ENCODE measurements around the gene ULK4. TPM values are rescaled to one million over a fixed set of nuclear protein-coding genes. Genes with fewer than 3 reads are reported as not detected.

The ULK4 gene
- polyA plus RNA-seq, 1 donor = 2.4 TPM

- DNase-seq = no peak
Measured at GRCh38 chr3:41339758-41340157, 622.1 kb downstream of the ULK4 start.

- DNase-seq = no peak
Measured at GRCh38 chr3:41338276-41338675, 623.6 kb downstream of the ULK4 start.

- no peak for DNase-seq
Measured at GRCh38 chr3:41334426-41334825, 627.5 kb downstream of the ULK4 start.

- no peak for DNase-seq
Measured at GRCh38 chr3:41331041-41331440, 630.9 kb downstream of the ULK4 start.

- DNase-seq = no peak
Measured at GRCh38 chr3:41330465-41330864, 631.4 kb downstream of the ULK4 start.

- DNase-seq = no peak
Measured at GRCh38 chr3:41329881-41330280, 632.0 kb downstream of the ULK4 start.

GRCh38 chr3:41328926-41329325 is 633.0 kb downstream of the ULK4 start:
- DNase-seq = no peak

- DNase-seq = no peak
Measured at GRCh38 chr3:41327718-41328117, 634.2 kb downstream of the ULK4 start.

- DNase-seq = no peak
Measured at GRCh38 chr3:41324156-41324475, 637.8 kb downstream of the ULK4 start.

- no peak for DNase-seq
Measured at GRCh38 chr3:41323467-41324155, 638.3 kb downstream of the ULK4 start.

- no peak for DNase-seq
Measured at GRCh38 chr3:41321642-41321980, 640.3 kb downstream of the ULK4 start.

- DNase-seq = no peak
Measured at GRCh38 chr3:41320953-41321641, 640.8 kb downstream of the ULK4 start.

- DNase-seq = no peak
Measured at GRCh38 chr3:41318520-41318919, 643.4 kb downstream of the ULK4 start.

- no peak for DNase-seq
Measured at GRCh38 chr3:41317718-41318117, 644.2 kb downstream of the ULK4 start.

GRCh38 chr3:41317298-41317697 is 644.6 kb downstream of the ULK4 start:
- no peak for DNase-seq

- DNase-seq = no peak
Measured at GRCh38 chr3:41315126-41315525, 646.8 kb downstream of the ULK4 start.

GRCh38 chr3:41308119-41308518 is 653.8 kb downstream of the ULK4 start:
- no peak for DNase-seq

- DNase-seq = no peak
Measured at GRCh38 chr3:41307065-41307464, 654.8 kb downstream of the ULK4 start.

GRCh38 chr3:41304593-41304992 is 657.3 kb downstream of the ULK4 start:
- DNase-seq = peak; percentile 17

- DNase-seq = no peak
Measured at GRCh38 chr3:41302295-41302694, 659.6 kb downstream of the ULK4 start.

GRCh38 chr3:41301548-41301947 is 660.4 kb downstream of the ULK4 start:
- no peak for DNase-seq

GRCh38 chr3:41299036-41299435 is 662.9 kb downstream of the ULK4 start:
- no peak for DNase-seq

- DNase-seq = no peak
Measured at GRCh38 chr3:41297750-41298149, 664.2 kb downstream of the ULK4 start.

- no peak for DNase-seq
Measured at GRCh38 chr3:41296556-41296955, 665.3 kb downstream of the ULK4 start.

GRCh38 chr3:41295740-41296139 is 666.2 kb downstream of the ULK4 start:
- DNase-seq = no peak

Data from hindlimb muscle (tissue), 1 donor.